GM12874 (cell line): ENCODE measurements around the gene VPREB3.

ENCODE experiments used
- TF ChIP-seq, protein P1 (sequence below): IDR thresholded peaks from 2 replicates; pipeline ENCODE4 v1.5.1; 2011; ENCODE audit warnings: low read depth, mild to moderate bottlenecking, control low read depth, low read length, moderate library complexity; ENCODE audit not compliant: insufficient read depth

VPREB3 gene

DNA sequence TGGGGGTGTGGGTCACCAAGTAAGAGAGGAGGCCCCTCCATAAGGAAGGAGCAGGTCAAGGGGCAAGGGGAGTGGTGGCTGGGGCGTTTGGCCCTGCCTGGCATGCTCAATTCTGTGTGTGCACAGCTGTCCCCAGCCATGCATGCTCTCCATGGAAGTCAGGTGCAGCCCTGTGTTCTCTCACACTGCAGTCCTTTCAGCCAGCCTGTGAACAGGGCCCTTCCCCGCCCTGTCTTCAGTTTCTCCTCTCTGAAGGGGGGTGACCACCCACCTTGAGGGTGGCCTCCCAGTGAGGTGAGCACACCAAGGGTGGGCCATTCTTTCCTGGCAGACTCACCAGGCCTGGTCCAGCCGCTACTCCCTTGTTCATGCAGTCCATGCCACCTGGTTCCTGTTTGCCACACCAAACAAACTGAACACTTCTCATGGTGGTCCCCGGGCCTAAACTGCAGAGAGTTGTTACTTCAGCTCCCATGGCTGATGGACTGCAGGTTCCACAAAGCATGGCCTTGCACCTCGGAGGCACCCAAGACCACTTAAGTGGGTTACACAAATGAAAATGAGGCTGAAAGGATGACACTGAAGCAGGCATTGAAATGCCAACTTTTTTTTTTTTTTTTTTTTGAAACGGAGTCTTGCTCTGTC, 15.2 kb upstream of the VPREB3 start:
- TF ChIP-seq, protein P1, sequence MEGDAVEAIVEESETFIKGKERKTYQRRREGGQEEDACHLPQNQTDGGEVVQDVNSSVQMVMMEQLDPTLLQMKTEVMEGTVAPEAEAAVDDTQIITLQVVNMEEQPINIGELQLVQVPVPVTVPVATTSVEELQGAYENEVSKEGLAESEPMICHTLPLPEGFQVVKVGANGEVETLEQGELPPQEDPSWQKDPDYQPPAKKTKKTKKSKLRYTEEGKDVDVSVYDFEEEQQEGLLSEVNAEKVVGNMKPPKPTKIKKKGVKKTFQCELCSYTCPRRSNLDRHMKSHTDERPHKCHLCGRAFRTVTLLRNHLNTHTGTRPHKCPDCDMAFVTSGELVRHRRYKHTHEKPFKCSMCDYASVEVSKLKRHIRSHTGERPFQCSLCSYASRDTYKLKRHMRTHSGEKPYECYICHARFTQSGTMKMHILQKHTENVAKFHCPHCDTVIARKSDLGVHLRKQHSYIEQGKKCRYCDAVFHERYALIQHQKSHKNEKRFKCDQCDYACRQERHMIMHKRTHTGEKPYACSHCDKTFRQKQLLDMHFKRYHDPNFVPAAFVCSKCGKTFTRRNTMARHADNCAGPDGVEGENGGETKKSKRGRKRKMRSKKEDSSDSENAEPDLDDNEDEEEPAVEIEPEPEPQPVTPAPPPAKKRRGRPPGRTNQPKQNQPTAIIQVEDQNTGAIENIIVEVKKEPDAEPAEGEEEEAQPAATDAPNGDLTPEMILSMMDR, result no peak

GRCh38 chr22:23767673-23768548, 13.7 kb upstream of the VPREB3 start, which contains the start of gene CHCHD10:
TSS of gene CHCHD10 (minus strand) at chr22:23767972. CDS start at chr22:23767874, 98 bp downstream.
- TF ChIP-seq, protein P1, result peak; percentile 89

- TF ChIP-seq, protein P1, result no peak
Measured at GRCh38 chr22:23767303-23767672, 13.1 kb upstream of the VPREB3 start.

DNA sequence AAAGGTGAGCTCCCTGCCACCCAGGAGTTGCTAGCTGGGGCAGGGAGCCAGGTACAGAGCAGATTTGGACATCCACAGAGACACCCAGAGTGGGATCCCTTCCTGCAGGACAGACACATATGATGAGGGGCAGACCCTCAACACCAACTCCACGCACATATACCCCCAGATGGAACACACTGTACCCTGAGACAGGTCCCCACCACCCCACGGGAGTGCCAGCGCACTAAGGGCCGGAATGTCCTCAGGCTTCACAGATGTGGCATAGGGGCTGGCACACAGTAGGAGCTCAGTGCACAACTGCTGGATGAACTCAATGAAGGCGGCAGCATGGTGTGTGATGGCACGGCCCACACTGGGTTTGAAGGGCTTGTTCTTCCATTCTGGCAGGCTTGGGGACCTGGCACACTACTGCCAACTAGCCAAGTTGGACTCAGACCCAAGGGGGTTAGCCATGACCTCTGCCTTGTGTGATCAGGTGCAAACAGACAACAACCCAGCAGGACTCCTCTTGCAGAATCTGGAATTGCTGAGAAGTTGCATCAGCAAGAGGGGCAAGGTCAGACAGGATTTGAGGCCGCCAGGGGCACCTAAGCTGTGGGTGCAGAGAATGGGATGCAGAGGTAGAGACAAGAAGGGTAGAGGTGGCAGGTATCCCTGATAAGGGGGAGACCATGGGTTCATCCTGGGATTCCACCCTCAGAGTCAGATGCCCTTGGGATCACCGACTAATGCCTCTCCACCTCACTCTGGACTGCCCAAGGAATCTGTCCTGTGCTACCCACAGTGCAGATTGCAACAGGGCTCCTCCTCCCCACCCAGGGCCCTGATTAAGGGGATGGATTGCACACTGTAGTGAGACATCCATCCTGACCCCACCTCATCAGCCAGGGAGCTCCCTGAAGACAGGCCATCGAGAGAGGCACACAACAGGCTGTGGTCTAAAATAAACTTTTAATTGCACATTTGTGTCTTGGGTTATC, 11.0 kb upstream of the VPREB3 start:
- TF ChIP-seq, protein P1, result no peak

GRCh38 chr22:23763954-23764353, 9.7 kb upstream of the VPREB3 start:
- TF ChIP-seq, protein P1, result no peak

- TF ChIP-seq, protein P1, result no peak
Measured at GRCh38 chr22:23763579-23763945, 9.3 kb upstream of the VPREB3 start.
